WI38 (cell line): ENCODE measurements around the gene STRA8.

Experiments
- H3K4me3 ChIP-seq: 2 replicates; pipeline ENCODE4 v1.5.1; 2011; ENCODE audit warnings: low read depth, mild to moderate bottlenecking, control low read depth, low read length
- TF ChIP-seq, protein P1 (sequence below): IDR thresholded peaks from 2 replicates; pipeline ENCODE4 v1.5.1; 2012; ENCODE audit warnings: low read depth, mild to moderate bottlenecking, control low read depth, low read length

STRA8 gene

DNA sequence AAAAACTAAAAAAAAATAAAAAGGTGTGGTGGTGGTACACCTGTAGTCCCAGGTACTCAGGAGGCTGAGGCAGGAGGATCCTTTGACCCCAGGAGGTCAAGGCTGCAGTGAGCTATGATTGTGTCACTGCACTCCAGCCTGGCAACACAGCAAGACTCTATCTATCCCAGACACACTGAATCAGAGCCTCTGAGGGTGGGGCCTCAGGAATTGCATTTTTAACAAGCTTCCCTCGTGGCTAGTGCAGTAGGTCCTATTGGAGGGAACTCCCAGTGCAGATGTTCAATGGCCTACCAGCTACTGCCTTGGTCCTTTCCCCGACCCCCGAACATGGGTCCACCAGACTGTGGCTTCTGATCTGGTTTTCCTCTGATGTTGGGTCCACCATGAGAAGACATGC, 14.9 kb downstream of the STRA8 start:
- TF ChIP-seq, protein P1, sequence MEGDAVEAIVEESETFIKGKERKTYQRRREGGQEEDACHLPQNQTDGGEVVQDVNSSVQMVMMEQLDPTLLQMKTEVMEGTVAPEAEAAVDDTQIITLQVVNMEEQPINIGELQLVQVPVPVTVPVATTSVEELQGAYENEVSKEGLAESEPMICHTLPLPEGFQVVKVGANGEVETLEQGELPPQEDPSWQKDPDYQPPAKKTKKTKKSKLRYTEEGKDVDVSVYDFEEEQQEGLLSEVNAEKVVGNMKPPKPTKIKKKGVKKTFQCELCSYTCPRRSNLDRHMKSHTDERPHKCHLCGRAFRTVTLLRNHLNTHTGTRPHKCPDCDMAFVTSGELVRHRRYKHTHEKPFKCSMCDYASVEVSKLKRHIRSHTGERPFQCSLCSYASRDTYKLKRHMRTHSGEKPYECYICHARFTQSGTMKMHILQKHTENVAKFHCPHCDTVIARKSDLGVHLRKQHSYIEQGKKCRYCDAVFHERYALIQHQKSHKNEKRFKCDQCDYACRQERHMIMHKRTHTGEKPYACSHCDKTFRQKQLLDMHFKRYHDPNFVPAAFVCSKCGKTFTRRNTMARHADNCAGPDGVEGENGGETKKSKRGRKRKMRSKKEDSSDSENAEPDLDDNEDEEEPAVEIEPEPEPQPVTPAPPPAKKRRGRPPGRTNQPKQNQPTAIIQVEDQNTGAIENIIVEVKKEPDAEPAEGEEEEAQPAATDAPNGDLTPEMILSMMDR, result no peak
- H3K4me3 ChIP-seq, result no peak overlapping the region

DNA sequence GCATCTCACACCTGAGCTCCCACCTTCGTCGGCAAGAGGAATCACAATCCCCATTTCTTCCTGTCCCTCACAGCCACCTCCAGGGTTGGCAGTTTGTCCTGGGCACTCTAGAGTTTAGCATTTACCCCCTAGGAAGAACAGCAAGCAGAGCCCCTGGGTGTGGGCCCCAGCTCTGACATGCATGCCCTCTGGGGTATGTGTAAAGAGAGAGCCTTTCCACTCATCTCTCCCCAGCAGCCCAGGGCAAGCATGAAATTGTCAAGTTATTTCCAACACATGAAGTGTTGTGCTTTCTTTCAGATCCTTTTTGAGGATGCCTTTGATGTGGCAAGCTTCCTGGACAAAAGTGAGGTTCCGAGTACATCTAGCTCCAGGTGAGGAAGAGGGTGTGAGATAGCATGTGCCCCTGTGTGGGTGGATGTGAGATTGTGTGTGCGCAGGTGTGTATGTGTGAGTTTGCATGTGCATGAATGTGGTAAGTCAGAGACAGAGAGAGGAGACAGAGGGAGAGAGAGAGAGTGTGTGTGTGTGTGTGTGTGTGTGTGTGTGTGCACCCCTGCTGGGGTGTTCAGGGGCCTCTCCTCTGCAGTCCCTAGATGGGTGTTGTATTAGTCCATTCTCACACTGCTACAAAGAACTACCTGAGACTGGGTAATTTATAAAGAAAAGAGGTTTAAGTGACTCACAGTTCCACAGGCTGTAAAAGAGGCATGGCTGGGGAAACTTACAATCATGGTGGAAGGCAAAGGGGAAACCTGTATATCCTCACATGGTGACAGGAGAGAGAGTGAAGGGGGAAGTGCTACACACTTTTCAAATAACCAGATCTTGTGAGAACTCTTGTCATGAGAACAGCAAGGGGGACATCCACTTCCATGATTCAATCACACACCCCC, 18.1 kb downstream of the STRA8 start:
- TF ChIP-seq, protein P1, result no peak

DNA sequence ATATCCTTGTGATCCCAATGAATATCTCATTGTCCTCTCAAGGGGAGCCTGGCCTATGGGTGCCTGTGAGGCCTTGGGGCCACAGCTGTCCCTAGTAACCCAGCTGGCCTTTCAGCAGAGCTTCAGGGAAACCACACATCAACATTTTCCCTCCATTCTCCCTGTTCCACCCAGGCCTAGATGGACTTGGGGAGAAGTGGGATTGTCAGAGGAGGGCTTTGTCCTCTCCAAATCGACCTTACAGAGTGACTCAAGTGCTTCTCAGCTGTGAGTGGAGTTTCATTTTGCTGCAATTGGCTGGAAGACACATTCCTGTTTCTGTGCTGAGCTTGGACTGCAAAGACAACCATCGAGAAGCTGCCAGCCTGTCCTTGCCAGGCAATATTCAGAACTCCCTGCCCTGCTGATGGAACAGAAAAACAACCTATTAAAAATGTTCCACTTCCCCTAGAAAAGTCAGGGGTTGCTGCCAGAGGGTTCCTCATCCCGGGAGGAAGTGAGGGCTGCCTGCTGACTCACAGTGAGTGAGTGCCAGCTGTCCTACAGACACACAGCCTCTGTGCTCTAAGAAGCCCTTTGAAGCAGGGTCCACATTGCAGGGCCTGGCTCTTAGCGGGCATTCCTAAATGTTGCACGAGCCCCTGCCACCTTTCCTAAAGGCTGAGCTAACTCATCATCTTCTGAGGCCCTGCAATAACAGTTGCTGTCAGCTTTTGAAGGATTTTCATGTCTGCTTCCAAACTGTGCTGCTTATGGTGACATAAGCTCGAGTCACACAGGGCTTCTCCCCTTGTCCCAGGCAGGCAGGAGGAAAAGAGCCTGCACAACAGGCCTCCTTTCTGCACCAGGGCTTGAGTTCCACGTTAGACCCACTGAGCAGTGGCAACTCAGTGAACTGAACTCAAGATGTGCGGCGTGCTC, 20.5 kb downstream of the STRA8 start:
- TF ChIP-seq, protein P1, result no peak
- H3K4me3 ChIP-seq, result no peak overlapping the region

More for the DNA sequence above, 18.1 kb downstream of the STRA8 start:
- no peak overlapping the region for H3K4me3 ChIP-seq

DNA sequence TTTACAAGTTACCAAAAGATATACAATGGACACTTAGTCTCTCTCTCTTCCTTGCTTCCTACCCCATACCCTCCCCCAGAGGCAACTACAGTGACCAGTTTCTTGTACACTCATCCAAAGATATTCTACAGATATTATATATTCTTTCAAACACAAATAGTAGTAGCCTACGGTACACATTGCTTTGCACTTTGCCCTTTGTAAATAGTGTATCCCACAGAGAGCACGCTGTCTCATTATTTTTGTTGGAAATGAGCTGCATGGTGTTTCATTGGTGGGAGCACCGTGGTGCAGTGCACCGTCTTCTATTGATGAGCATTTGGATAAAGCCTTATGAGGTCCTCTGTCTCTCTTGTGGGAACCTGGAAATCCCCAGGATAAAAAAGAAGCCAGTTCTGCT, 24.2 kb downstream of the STRA8 start:
- TF ChIP-seq, protein P1, result no peak
- H3K4me3 ChIP-seq, result no peak overlapping the region

DNA sequence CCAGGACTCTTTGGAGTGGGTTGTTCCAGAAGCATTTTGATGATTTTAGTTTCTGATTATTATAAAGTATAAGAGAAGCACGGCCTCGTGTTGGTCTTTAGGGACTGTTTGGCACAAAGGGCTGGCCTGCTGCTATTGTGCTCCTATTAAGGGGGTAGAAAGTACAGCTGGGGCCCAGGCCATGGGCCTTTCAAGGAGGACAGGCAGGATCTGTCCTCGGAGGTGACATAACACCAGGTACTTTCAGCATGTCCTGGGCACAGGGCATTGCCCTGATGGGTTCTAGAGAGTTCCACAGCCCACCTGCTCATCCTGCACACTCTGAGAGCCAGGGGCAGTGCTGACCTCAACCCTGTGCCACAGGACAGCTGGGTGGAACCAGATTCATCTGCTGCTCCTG, 24.9 kb downstream of the STRA8 start:
- TF ChIP-seq, protein P1, result no peak

DNA sequence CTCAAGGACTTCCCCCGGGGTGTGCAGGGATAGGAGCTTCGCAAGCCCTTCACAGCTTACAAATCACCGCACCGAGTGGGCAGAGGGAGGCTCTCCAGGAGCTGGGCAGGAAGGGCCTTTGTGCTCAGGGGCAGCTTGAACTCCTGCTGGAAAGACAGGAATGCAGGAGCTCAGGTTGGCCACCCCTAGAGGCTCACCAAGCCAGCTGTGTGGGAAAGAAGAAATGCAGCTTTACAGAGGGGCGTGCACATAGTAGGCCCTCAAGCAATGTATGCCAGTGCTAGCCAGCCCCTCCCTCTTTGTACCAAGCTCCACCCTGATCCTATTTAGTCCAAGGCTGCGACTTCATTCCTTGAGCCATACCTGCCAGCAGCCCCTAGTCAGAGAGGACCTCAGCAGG, 26.1 kb downstream of the STRA8 start:
- TF ChIP-seq, protein P1, result no peak

More for the DNA sequence above, 24.9 kb downstream of the STRA8 start:
- no peak overlapping the region for H3K4me3 ChIP-seq

More for the DNA sequence above, 26.1 kb downstream of the STRA8 start:
- H3K4me3 ChIP-seq, result no peak overlapping the region
